ENCODE results near the gene PTPRE.

The PTPRE gene

GRCh38 chr10:127873901-127874470, 32.9 kb upstream of the PTPRE start:
- Histone ChIP-seq H3K36me3 (ENCODE audit: control insufficient read depth, insufficient read depth, low read length) (no peaks in the 10 kb centered on the region), H3K27ac (ENCODE audit: low read length) (no peak overlapping the region), H3K27me3 (ENCODE audit: control insufficient read depth, insufficient read depth, low read length) (no peaks in the 10 kb centered on the region), H3K4me3 (ENCODE audit: low read length) (no peak overlapping the region), H3K9me3 (ENCODE audit: control insufficient read depth, insufficient read depth, low read length) (no peaks in the 10 kb centered on the region), H3K4me1 (ENCODE audit: control insufficient read depth, insufficient read depth, low read length) (no peaks in the 10 kb centered on the region)
- no CpG with 5 or more reads among the region's 11 CpGs for WGBS (ENCODE audit: insufficient coverage, insufficient read length)
- DNase-seq (ENCODE audit: low read depth, low spot score), result no peak

DNA sequence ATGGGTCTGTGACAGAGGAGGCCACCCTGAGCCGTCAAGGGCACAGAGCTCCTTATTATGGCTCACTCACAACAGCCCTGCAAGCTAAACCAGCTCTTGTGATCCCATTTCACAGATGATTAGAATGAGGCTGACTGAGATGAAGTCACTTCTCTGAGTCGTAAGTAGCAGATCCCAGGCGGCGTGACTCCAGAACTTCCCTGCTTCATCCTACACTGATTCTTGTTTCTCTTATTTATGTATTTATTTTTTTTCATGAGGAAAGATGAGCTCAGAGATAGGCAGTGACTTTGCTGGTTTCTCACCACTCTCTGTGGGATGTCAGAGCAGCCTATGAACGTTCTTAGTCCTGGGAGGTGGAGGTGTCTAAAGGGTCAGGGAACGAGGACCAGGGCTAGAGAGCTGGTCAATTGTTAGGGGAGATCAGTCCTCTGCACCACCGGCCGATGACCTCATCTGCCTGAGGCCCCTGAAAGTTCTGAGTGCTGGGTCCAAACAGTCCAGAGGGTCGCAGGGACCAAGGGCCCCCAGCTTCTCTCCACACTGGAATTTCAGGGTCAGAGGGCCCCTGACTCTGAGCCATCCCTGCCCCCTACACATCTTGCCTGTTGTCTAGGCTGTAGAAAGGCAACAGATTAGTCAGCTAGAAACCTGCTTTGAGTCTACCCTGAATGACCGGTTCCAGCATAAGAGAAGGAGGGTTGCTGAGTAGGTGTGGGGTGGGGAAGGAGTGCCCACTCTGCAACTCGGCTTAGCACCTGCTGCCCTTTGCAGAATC, 32.0 kb upstream of the PTPRE start:
- no peak for DNase-seq (ENCODE audit: low read depth, low spot score)
- no peaks in the 10 kb centered on the region for H3K27me3 ChIP-seq (ENCODE audit: control insufficient read depth, insufficient read depth, low read length)
- WGBS (ENCODE audit: insufficient coverage, insufficient read length), result no CpG with 5 or more reads among the region's 11 CpGs
- H3K4me3 ChIP-seq (ENCODE audit: low read length), result no peak overlapping the region
- no peaks in the 10 kb centered on the region for H3K9me3 ChIP-seq (ENCODE audit: control insufficient read depth, insufficient read depth, low read length)
- H3K4me1 ChIP-seq (ENCODE audit: control insufficient read depth, insufficient read depth, low read length), result no peaks in the 10 kb centered on the region
- H3K36me3 ChIP-seq (ENCODE audit: control insufficient read depth, insufficient read depth, low read length), result no peaks in the 10 kb centered on the region
- H3K27ac ChIP-seq (ENCODE audit: low read length), result no peak overlapping the region

DNA sequence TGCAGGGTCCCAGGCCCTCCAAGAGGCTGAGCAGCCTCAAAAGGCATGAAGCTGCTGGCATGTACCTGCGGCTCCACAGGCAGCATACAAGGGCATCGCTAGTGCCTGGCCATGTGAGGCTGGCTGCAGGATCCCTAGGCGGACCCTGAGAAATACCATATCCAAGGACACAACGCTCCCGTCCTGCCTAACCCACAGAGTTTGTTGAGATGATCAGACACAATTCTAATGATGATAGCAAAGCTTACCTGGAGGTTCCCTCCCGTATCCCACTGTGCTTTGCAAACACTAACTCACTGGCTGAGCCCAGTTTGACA, 31.5 kb upstream of the PTPRE start:
- no peak overlapping the region for H3K27ac ChIP-seq (ENCODE audit: low read length)
- H3K9me3 ChIP-seq (ENCODE audit: control insufficient read depth, insufficient read depth, low read length), result no peaks in the 10 kb centered on the region
- no peaks in the 10 kb centered on the region for H3K27me3 ChIP-seq (ENCODE audit: control insufficient read depth, insufficient read depth, low read length)
- DNase-seq (ENCODE audit: low read depth, low spot score), result no peak
- no peak overlapping the region for H3K4me3 ChIP-seq (ENCODE audit: low read length)
- no CpG with 5 or more reads among the region's 6 CpGs for WGBS (ENCODE audit: insufficient coverage, insufficient read length)
- H3K4me1 ChIP-seq (ENCODE audit: control insufficient read depth, insufficient read depth, low read length), result no peaks in the 10 kb centered on the region
- no peaks in the 10 kb centered on the region for H3K36me3 ChIP-seq (ENCODE audit: control insufficient read depth, insufficient read depth, low read length)

DNA sequence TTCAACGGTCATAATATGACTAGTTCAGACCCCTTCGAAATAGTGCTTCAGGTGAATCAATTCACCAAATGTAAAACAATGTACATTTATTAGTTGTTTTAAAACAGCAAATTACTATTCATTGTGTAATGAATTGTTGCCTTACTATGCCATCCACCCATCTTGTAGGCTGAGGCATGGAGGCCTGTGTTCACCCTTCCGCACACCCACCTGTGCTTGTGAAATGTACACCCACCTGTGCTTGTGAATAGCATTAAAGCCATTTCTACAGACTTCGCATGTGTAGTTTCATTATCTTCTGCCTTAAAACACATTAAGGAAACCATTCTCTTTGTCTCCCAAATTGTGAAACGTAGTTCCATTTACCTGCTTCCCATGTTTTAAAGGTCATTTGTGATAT, 31.0 kb upstream of the PTPRE start:
- Histone ChIP-seq H3K27ac (ENCODE audit: low read length) (no peak overlapping the region), H3K9me3 (ENCODE audit: control insufficient read depth, insufficient read depth, low read length) (no peaks in the 10 kb centered on the region), H3K36me3 (ENCODE audit: control insufficient read depth, insufficient read depth, low read length) (no peaks in the 10 kb centered on the region), H3K27me3 (ENCODE audit: control insufficient read depth, insufficient read depth, low read length) (no peaks in the 10 kb centered on the region), H3K4me3 (ENCODE audit: low read length) (no peak overlapping the region), H3K4me1 (ENCODE audit: control insufficient read depth, insufficient read depth, low read length) (no peaks in the 10 kb centered on the region)
- DNase-seq (ENCODE audit: low read depth, low spot score), result no peak
- WGBS (ENCODE audit: insufficient coverage, insufficient read length), result no CpG with 5 or more reads among the region's 5 CpGs

GRCh38 chr10:127877116-127877515, 29.8 kb upstream of the PTPRE start:
- Histone ChIP-seq H3K27ac (ENCODE audit: low read length) (no peak overlapping the region), H3K36me3 (ENCODE audit: control insufficient read depth, insufficient read depth, low read length) (no peaks in the 10 kb centered on the region), H3K9me3 (ENCODE audit: control insufficient read depth, insufficient read depth, low read length) (no peaks in the 10 kb centered on the region), H3K27me3 (ENCODE audit: control insufficient read depth, insufficient read depth, low read length) (no peaks in the 10 kb centered on the region), H3K4me3 (ENCODE audit: low read length) (no peak overlapping the region), H3K4me1 (ENCODE audit: control insufficient read depth, insufficient read depth, low read length) (no peaks in the 10 kb centered on the region)
- WGBS (ENCODE audit: insufficient coverage, insufficient read length), result no CpG with 5 or more reads among the region's 4 CpGs
- no peak for DNase-seq (ENCODE audit: low read depth, low spot score)

- Histone ChIP-seq H3K9me3 (ENCODE audit: control insufficient read depth, insufficient read depth, low read length) (no peaks in the 10 kb centered on the region), H3K27ac (ENCODE audit: low read length) (no peak overlapping the region), H3K4me1 (ENCODE audit: control insufficient read depth, insufficient read depth, low read length) (no peaks in the 10 kb centered on the region), H3K27me3 (ENCODE audit: control insufficient read depth, insufficient read depth, low read length) (no peaks in the 10 kb centered on the region), H3K4me3 (ENCODE audit: low read length) (no peak overlapping the region), H3K36me3 (ENCODE audit: control insufficient read depth, insufficient read depth, low read length) (no peaks in the 10 kb centered on the region)
- no CpG with 5 or more reads among the region's 5 CpGs for WGBS (ENCODE audit: insufficient coverage, insufficient read length)
- no peak for DNase-seq (ENCODE audit: low read depth, low spot score)
These were observed 29.2 kb upstream of the PTPRE start for GRCh38 chr10:127877699-127878098.

DNA sequence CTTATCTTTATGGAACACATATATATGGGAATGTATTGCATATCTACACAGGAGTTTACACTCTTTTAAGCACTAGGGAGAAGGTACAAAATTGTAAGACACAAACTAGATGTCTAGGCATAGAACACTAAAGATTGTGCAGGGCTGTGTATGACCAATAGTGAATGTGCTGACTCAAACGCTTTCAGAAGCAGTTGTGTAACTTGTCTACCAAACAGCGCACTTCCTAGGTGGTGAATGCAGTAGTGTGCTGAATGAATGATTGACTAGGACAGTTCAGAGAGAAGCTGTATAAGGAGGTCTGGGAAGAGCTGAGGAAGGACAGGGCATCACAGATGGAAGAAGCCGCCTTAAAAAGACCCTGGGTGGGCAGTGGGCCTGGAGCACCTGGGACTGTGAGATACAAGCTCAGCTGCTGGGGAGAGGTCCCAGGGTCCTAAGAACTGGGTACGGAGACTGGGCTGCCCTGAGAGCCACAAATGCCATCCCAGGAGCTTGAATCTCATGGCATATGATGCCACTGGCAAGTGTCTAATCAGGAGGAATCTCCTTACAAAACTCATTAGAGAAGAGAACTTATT, 28.3 kb upstream of the PTPRE start:
- H3K4me3 ChIP-seq (ENCODE audit: low read length), result no peak overlapping the region
- no peaks in the 10 kb centered on the region for H3K27me3 ChIP-seq (ENCODE audit: control insufficient read depth, insufficient read depth, low read length)
- no CpG with 5 or more reads among the region's 4 CpGs for WGBS (ENCODE audit: insufficient coverage, insufficient read length)
- no peak overlapping the region for H3K27ac ChIP-seq (ENCODE audit: low read length)
- no peaks in the 10 kb centered on the region for H3K4me1 ChIP-seq (ENCODE audit: control insufficient read depth, insufficient read depth, low read length)
- no peaks in the 10 kb centered on the region for H3K9me3 ChIP-seq (ENCODE audit: control insufficient read depth, insufficient read depth, low read length)
- H3K36me3 ChIP-seq (ENCODE audit: control insufficient read depth, insufficient read depth, low read length), result no peaks in the 10 kb centered on the region
- no peak for DNase-seq (ENCODE audit: low read depth, low spot score)

DNA sequence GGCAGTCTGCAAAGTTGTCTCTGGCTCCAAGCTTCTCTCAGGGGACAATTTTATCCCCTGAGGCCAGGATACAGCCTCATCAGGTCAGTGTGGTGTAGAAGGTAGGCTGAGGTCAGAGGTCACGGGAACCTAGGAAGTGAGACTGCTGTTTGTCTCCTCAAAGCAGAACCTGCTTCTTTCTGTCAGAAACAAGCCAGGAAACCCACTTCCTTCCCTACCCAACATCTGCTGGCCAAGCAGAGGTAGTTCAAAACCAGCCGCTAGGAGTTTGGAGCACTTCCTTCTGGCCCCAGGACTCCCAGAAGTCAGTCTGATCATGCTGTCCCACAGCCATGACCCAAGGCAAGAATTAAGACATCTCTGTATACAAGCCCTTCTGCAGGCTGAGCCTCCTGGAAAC, 26.3 kb upstream of the PTPRE start:
- Histone ChIP-seq H3K36me3 (ENCODE audit: control insufficient read depth, insufficient read depth, low read length) (no peaks in the 10 kb centered on the region), H3K4me3 (ENCODE audit: low read length) (no peak overlapping the region)
- no CpG with 5 or more reads among the region's 2 CpGs for WGBS (ENCODE audit: insufficient coverage, insufficient read length)

DNA sequence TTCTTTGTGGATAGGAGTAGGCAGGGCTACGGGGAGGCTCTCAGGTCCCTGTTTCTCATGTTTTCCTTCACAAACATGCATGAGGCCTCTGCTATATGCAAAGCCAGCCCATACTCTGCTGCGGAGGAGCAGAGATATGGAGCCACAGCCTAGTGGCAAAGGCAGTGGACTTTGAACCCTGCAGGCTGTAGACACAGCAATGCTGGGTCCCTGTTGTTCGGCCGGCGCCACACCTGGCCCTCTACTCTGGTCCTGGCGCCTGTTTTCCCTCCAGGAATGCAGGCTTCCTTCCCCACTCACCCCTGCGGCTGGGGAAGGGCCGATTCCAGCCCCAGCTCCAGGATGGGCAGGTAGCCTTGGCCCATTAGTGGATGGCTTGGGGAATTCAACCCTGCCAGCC, 25.6 kb upstream of the PTPRE start:
- no peak overlapping the region for H3K4me3 ChIP-seq (ENCODE audit: low read length)
- no peak for DNase-seq (ENCODE audit: low read depth, low spot score)
- no peaks in the 10 kb centered on the region for H3K27me3 ChIP-seq (ENCODE audit: control insufficient read depth, insufficient read depth, low read length)
- no peaks in the 10 kb centered on the region for H3K4me1 ChIP-seq (ENCODE audit: control insufficient read depth, insufficient read depth, low read length)
- H3K27ac ChIP-seq (ENCODE audit: low read length), result no peak overlapping the region
- no CpG with 5 or more reads among the region's 8 CpGs for WGBS (ENCODE audit: insufficient coverage, insufficient read length)
- H3K36me3 ChIP-seq (ENCODE audit: control insufficient read depth, insufficient read depth, low read length), result no peaks in the 10 kb centered on the region
- H3K9me3 ChIP-seq (ENCODE audit: control insufficient read depth, insufficient read depth, low read length), result no peaks in the 10 kb centered on the region

More for the DNA sequence above, 26.3 kb upstream of the PTPRE start:
- Histone ChIP-seq H3K9me3 (ENCODE audit: control insufficient read depth, insufficient read depth, low read length) (no peaks in the 10 kb centered on the region), H3K27ac (ENCODE audit: low read length) (no peak overlapping the region), H3K27me3 (ENCODE audit: control insufficient read depth, insufficient read depth, low read length) (no peaks in the 10 kb centered on the region), H3K4me1 (ENCODE audit: control insufficient read depth, insufficient read depth, low read length) (no peaks in the 10 kb centered on the region)
- no peak for DNase-seq (ENCODE audit: low read depth, low spot score)

DNA sequence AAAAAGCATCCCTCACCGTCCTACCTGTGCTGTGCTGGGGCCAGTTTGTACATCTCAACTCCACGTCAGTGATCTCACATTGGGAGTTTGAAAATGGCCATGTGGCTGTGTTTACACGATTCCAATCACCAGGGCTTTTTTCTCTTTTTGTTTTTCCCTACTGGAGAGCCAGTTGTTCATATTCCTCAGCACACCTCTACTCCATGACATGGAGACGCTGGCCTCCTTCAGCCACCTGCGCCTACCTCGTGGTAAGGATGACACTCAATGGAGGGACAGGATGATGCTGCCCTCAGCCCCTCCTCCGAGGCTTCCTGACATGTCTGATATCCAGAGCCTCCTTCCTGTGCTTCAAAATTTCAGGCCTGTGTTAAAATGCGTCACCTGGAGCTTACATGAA, 24.5 kb upstream of the PTPRE start:
- Histone ChIP-seq H3K36me3 (ENCODE audit: control insufficient read depth, insufficient read depth, low read length) (no peaks in the 10 kb centered on the region), H3K27ac (ENCODE audit: low read length) (no peak overlapping the region), H3K27me3 (ENCODE audit: control insufficient read depth, insufficient read depth, low read length) (no peaks in the 10 kb centered on the region), H3K4me1 (ENCODE audit: control insufficient read depth, insufficient read depth, low read length) (no peaks in the 10 kb centered on the region), H3K9me3 (ENCODE audit: control insufficient read depth, insufficient read depth, low read length) (no peaks in the 10 kb centered on the region), H3K4me3 (ENCODE audit: low read length) (no peak overlapping the region)
- WGBS (ENCODE audit: insufficient coverage, insufficient read length), result no CpG with 5 or more reads among the region's 8 CpGs
- DNase-seq (ENCODE audit: low read depth, low spot score), result no peak

Data from iPS DF 6.9 (cell line).